Measurements from ENCODE around the gene KRT82.
A peak's percentile ranks its signal among the peaks of the same experiment; 100 is the strongest.

Gene KRT82

DNA sequence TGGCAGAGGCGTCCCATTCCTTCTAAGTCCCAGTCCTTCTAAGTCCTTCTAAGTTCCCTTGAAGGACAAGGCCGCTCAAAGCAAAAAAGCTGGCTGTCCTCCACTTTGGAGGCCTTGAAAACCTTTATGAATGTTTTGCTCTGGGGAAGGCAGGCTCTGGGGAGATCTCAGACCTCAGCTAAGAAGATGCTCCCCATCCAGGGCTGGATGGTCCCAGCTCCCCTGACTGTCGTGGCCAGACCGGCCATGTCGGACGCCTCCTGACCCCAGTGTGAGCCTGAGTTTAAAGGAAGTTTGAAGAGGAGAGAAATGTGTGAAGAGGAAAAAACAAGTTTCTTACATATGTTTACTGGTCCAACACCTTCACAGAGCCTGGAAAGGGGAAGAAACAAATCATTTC is 26.6 kb downstream of the KRT82 start:
- DNase-seq, result no peak

DNA sequence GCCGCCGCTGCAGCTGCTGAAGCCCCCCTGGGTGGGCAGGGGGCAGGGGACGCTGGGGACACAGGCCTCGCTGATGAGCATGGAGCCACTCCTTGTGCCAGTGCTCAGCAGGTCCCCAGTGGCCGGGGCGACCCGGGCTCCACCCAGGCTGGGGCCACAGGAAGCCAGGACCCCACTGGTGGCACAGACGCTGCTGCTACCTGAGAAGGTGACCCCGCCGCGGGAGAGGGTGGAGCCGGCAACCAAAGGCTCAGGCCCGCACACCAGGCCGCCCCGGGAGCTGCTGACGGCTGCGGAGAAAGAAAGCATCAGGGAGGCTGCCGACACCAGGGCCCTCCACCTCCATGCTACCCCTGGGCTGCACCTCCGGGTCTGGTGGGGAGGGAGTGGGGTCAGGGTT is 28.0 kb downstream of the KRT82 start:
- DNase-seq, result no peak

DNA sequence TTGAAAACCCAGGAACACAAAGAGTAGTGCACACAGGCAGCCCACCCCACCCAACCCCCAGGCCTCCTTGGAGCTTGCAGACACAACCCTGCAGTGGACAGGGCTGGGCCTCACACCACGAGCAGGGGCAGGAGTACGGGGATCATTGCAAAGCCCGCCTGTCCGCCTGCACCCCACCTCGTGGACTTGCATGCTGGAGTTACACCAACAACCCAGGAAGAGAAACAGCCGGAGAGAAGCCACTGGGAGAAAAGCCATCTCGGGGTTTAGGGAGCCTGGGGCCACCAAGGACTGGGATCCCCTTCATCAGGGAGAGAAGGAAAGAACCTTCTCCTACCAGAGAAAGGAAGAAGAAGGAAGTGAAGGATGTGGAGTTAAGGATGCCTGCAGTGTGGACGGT is 28.9 kb downstream of the KRT82 start:
- DNase-seq, result no peak

DNA sequence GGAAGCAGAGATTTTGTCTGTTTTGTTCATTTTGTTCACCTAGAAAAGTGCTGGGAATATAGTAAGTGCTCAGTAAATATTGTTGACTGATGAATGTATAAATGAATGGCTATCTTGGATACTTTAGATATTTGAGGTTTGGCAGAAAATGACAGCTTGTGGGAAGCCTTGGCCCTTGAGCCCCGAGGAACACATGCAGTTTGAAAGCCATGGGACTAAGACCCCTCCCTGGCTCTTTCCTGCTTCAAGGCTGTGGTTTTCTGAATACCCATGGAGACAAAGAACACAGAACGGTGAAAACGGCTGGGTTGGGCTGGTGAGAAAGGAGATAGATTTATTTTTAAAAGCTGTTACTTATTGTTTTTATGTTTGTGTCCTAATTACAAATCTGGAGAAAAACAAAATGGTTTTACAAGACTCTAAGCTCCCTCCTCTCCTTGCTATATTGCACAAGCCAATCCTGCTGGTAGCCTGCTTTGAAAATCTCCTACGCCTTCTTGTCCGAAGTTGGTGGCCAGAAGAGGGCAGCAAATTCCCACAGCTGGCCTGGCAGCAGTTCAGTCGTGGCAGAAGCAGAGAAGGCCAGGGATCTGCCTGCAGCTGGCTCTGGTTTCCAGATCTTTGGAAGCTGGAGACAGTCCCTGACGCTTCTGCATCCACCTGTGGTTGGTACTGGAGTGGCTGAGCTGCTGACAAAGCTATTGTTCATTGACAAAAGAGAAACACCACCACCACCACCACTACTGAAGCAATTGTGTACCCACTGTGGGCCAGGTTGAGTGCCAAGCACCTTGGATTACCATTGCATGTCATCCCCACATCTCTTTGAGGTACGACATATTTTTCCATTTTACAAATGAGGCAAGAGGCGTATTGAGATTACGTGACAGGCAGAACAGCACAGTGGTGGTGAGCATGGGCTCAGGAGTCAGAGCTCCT is 33.6 kb downstream of the KRT82 start:
- peak; percentile 56 for DNase-seq

DNA sequence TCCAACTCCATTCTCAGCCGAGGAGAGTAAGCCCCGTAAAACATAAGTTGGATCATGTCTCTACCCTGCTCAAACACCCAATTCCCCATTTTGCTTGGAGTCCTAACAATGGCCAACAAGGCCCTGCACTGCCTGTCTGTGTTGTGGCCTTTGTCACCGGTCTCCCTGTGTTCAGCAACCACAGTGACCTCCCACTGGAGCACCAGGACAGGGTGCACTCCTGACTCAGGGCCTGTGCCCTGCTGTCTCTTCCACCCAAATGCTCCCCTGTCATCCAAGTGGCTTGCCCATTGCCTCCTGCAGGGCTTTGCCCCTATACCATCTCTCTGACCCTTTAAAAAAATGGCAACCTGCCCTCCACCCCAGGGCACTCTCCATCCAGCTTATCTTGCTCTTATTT is 34.4 kb downstream of the KRT82 start:
- no peak for DNase-seq

DNA sequence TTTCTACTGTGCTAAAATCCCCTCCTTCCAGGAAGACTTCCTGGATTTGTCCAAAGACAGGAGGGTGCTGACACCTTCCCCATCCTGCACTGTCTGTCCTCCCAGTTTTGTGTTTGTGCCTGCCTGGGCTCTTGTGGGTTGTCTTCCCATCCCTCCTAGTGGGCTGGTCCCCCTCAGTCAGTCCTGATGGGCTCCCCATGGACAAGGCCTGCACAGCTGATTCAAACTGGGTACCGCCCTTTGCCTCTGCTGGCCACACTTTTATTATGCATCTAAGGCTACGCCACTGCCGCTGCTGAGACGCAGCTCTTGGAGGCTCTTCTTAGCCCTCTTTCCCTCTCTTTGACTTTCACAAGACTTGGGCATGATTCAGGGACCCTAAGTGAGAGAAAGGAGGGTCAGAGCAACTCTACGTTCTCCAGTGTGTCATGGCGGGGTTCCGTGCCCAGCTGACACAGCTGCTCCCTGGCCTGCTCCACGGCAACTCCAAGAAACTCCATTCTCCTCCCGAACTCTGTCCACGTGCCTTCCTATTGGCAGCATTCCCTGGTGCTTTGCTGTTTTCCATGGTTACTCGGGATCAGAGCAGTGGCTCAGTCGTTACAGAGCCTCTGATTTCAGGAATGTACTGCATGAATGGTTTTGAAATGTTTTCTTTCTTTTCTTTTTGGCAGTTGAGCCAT is 35.1 kb downstream of the KRT82 start:
- no peak for DNase-seq

DNA sequence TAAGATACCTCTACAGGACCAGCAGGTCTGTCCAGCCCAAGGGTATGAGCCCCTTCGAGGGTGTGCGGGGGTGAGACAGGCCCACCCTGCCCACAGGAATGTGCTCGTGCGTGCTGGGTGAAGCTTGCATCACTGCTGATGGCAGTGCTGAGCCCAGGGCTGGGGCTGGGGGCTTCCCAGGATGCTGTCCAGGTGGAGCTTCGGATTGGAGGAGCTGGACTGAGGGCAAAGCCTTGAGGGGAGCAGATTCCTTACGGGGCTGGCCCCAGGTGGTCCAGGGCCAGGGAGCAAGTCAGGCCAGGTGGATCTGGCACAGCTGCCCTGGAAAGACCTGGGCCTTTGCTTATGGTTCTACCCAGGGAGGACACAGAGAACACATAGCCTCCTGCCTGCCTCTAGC is 36.3 kb downstream of the KRT82 start:
- DNase-seq, result no peak

DNA sequence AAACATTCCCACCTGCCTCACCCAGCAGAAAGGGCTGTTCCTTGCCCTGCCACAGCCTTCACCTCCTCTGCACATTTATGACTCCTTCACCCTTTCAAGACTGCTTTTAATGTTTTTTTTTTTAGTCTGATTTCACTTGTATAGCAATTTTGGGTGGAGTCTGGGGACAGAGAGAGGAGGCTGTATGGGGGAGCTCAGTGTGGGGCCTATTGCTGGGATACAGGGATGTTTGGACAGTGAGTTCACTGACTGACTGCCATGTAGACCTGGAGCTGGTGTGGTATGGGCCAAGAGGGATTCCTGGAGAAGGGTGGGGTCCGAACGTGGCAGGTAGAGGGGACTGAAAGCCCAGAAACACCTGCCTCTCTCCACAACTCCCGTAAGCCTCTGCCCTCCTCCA is 36.9 kb downstream of the KRT82 start:
- no peak for DNase-seq

DNA sequence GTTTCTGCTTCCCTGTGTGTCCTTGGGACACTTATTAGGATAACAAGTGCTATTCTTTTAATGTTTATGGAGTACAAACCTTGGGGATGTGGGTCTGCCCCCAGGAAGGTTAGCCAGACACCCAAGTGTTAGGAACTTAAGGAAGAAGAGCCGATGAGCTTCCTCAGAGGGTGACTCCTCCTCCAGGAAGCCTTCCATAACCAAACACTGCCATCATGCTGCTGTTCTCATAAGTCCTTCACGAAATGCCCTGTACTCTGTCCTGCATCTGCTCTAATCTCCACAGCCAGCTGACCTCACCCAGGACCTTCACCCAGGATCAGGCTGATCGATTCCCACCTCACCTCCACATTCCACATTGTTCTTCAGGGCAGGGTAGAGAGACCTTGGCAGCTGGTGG is 37.6 kb downstream of the KRT82 start:
- DNase-seq, result no peak

DNA sequence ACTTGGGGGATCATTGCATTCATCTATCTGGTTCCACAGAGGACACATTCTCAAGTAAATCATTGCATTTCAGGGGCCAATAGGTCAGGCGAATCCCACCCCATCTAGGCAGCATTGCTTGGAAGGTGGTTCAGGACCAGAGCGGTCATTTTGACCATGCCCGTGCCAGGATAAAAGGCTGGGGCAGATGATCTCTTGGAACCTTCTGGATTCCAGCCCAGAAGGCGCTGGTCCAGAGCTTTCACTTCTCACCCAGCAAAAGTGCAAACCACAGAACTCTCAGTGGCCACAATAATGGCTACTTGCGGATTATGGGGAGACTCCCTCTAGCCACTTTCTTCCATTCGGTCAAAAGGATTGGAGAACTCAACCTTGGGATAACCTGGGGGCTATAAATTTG is 38.3 kb downstream of the KRT82 start:
- no peak for DNase-seq

DNA sequence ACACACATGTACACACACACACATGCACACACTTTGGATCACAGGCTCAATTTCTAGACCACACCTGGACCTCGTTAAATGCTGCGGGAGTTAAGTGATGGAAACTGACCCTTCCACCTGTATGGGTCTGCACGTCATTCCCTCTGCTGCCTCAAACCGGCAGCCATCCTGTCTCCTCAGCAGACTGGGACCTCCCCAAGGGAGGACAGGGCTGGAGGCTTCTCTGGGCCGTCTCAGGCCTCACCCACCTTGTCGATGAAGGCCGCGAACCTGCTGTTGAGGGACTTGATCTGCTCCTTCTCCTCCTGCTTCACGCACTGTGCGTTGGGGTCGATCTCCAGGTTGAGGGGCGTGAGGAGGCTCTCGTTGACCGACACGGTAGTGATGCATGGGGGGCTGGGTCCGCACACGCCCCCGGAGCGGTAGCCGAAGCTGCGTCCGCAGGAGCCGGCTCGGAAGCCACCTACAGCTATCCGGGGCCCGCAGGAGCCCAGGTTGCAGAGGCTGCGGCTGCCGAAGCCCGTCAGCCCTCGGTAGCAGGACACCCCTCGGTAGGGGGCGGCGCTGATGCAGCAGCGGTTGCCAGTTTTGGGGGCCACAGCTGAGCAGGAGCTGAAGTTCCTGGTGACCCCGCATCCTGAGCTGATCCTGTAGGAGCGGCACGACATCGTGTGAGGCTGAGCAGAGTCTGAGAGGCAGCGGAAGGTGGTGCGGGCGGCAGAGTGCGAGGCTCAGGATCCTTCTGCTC is 39.2 kb downstream of the KRT82 start, which contains the start of gene KRT85:
KRT85 (minus strand) TSS at position 744 of the 748 bp plus-strand sequence; CDS start at position 668, 76 bp downstream.
- DNase-seq, result no peak

DNA sequence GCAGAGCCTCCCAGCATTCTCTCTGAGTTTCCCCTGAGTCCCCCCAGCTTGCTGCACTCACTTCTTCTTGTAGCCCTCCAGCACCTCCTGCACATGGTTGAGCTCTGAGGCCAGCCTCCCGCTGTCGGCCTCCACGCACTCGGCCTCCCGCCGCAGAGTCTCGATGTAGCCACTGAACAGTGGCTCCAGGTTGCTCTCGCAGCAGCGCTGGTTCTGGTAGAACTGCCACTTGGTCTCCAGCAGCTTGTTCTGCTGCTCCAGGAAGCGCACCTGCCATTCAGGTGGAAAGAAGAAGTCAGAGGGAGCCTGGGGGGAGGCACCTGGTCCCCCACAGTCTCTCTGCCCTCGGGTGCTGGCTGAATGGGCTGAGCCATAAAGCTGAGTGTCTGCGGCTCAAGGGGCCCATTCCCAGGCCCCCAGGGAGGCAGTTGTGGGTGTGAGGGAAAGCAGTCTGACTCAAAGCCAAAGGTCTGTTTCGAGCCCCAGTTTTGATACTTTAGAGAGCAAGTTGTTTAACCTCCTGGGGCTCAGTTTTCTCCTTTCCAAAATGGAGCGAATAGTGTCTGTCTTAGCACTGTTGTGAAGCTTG is 41.1 kb downstream of the KRT82 start:
- no peak for DNase-seq

DNA sequence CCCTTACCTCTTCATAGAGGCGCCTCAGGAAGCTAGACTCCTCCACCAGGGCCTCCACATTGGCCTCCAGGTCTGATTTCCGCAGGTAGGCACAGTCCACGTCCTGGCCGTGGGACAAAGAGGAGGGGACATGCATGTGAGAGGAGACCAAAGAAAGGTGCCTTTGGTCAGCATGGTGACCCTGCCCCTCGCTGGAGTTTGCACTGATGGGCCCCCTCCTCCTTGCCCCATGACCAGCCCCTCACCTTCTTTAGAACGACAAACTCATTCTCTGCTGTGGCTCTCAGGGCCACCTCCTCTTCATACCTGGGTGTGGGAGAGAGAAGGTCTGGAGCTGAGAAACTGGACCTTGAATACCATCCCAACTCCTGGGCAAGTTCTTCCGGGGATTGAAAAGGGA is 42.1 kb downstream of the KRT82 start:
- no peak for DNase-seq

DNA sequence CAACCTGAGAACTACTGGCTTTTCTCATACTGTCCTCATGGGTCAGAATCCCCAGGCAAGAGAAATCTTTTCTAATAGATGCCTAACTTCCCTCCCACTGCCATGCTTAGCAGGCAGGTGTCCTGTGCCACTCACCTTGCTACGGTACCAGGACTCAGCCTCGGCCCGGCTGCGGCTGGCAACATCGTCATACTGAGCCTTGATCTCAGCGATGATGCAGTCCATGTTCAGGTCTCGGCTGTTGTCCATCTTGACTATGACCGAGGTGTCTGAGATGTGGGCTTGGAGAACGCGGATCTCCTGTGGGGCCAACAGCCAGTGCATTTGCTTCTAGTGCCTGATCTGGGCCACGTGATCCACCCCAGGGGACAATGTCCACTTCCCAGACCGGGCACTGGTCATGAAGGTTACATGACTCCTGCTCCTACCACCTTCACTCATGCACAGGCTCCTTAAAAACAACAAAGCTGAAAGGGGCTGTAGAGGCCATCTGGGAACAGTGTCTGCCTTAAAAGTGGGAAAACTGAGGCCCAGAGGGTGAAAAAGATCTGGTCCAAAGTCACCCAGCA is 42.9 kb downstream of the KRT82 start:
- DNase-seq, result no peak

DNA sequence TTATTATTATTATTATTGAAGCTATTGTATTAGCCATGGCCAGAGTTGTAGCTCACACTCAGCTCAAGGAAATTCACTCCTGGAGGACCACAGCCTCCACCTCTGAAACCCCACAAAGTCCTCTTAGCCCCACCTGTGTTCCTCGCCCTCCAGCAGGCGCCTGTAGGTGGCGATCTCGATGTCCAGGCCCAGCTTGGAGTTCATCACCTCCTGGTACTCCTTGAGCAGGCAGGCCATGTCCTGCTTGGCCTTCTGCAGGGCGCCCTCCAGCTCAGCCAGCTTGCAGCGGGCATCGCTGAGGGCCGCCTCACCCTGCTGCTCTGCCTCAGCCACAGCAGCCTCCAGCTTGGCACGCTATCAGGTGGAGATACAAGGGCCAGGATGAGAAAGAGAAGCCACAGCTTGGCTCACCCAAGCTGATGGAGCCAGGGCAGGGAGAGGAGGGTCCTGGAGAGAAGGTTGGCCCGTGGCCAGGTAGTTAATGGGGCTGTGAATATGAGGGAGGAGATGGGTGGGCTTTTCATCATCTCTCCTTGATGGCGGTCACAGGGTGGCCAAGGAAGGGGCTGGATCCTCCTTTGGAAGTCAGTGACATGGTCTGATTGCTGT is 43.9 kb downstream of the KRT82 start:
- DNase-seq, result no peak

DNA sequence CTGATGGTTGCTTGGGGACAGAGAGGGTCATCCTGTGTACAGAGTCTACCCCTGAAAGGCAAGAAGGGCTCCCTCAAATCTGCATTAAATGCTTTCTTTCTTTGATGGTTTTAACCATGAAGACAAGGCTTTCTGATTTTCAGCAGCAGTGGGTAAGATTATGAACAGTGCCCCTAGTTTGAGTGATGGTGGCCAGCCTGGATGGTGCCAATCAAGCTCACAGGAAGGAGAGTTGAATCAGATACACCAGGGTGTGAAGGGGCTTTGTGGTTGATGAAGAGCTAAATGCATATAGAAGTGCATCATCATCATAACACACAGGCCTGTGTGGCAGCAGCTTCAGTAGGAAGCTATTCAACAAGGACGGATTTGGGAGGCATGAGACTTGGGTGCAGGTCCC is 44.6 kb downstream of the KRT82 start:
- no peak for DNase-seq

DNA sequence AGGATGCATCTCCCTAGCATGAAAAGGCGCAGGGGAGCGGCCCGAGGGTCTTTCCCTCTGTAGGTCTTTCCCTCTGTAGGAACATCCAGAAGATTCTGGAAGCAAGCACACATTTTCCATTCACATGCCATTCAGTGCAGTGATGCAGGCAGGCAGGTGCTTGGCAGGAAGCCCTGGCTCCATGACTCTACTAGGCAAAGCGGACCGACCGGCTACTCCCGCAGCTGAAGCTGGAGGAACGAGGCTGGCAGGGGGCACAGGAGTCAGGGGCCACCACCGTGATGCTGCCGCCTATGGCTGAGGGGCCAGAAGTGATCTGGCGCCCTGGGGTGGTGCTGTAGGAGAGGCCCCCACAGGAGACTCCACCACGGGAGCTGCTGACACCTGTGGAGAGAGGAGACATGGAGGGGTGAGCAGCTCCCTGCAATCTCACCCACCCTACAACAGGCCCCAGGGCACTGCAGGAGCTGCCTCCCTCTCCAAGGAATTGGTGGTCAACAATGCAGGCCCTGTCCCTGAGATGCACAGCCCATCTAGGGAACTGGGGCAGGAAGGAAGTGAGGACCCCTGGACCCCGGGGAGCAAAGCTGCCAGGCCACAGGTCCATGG is 45.4 kb downstream of the KRT82 start:
- DNase-seq, result no peak

DNA sequence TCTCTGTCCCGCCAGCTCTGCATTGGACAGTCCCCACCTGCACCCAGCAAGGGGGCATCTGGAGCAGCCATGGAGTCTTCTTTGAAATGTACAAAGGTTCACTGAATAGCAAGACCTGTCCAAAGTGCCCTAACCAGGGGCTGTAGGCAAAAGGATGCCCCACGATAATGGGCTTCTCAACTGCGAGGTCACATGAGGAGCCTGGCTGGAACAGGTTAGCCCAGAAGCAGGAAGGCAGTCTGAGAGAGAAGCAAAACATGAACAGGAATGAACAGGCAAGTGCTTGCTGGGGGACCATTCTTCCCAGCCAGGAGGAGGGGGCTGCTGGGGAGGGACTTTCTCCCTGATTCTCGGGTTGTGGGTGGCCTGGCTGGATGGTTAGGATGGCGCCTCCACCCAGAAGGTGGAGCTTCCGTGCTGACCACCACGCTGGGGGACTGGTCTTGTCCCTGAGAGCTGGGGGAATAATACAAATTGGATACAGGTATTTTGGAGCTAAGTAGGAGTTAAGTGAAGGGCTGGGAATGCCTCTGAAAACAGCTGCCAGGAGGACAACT is 46.0 kb downstream of the KRT82 start:
- DNase-seq, result no peak

DNA sequence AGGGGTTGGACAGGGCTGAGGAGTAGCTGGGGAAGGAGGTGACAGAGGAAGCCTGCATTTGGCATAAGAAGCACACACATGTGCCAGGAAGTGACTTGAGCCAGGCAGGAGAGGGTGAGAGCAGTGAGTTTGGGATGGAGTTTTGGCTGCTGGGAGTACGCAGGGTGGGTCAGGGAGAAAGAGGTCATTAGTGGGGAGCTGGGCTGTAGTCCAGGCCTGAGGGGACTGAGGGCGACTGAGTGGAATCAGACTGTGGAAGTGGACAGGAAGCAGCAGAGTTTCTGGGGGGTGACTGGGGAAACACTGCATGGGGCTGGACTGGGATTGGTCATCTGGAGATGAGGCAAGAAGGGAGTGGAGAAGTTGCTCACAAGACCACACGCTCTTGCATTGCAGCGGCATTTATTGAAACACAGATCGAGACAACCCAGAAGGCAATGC is 46.5 kb downstream of the KRT82 start:
- no peak for DNase-seq

DNA sequence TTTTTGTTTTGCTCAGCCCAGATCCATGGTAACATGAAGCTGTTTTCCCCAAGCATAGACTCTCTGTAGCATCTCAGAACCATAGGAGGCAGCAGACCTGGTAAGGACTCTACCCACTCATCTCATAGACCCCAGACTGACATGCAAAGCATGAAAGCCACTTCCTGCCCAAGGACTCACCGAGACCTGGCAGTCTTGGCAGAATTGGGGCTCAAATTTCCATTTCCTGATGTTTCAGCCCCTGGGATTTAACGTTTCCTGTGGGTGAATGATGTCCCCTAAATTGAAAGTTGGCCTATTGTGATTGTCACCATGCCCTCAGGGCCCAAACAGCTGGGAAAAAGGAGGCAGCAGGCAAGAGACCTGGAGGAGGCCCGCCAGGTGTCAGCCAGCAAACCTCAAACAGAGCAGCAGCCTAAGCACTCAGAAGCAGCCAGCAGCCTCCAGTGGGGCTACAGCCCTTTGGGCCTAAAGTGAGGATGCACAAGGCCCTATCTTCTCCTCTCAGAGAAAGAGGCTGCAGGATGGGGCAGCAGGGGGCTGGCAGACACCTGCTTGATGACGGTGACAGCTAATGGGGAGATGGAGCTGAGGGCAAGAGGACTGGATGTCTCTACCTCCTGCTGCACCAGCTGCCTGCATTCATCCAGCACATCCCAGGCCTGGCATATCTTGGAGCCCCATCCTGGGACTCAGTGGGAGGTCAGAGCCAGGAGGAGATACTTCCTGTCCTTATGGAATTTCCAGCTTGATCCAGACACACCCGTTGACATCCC is 47.4 kb downstream of the KRT82 start:
- no peak for DNase-seq

Data from activated CD4-positive, alpha-beta T cell treated with anti-CD3 and anti-CD28 coated beads, Interleukin-2, amount 50 U/mL, for 16 hours (primary cell).